GM10266 (cell line): ENCODE data around the gene COL4A2.

ENCODE experiments used
- DNase-seq: peaks from one replicate; pipeline ENCODE4 v3.0.0; 2012; ENCODE audit errors: extremely low spot score
- CTCF ChIP-seq: IDR thresholded peaks from 2 replicates; pipeline ENCODE4 v1.5.1; 2012; ENCODE audit warnings: mild to moderate bottlenecking, low read depth; ENCODE audit not compliant: control insufficient read depth, insufficient read depth; ENCODE audit errors: missing control alignments

Gene COL4A2

GRCh38 chr13:110560601-110561343, 253.7 kb downstream of the COL4A2 start:
- no peak for TF ChIP-seq CTCF
- peak; percentile 52 for DNase-seq

GRCh38 chr13:110561344-110562035, 254.4 kb downstream of the COL4A2 start, which contains the start of gene RAB20:
Gene RAB20, minus strand, starts transcription at chr13:110561722. Its CDS starts 203 bp downstream, at chr13:110561519.
- TF ChIP-seq CTCF: no peak
- peak; percentile 88 for DNase-seq

DNA sequence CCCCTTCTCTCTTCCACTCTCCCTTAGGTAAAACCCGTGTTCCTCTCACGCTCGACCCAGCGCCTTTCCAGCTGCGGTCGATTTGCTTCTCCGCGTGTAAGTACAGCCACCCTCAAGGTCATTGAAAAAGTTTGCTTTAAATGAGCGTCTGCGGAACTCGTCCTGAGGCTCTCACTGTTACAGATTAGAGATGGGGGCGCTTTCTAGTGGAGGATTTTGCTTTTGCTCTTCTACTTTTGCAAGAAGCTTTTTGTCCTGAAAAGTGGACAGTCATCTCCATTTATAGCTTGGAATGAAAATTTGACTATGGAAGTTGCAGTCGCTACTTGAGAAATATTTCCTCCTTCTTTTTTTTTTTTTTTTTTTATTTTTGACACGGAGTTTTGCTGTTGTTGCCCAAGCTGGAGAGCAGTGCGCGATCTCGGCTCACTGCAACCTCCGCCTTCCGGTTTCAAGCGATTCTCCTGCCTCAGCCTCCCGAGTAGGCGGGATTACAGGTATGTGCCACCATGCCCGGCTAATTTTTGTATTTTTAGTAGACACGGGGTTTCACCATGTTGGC, 255.0 kb downstream of the COL4A2 start:
- TF ChIP-seq CTCF: peak; percentile 2
- DNase-seq: no peak
